A673 (cell line): ENCODE data around the gene ERH. TPM values are rescaled to one million over a fixed set of nuclear protein-coding genes. Genes with fewer than 3 reads are reported as not detected.

Experiments
- BruUV-seq: library from RNA; stranded (reverse); fragments of 400-500 nt; replicated peaks from 2 replicates; lab custom pipeline; 2021; lab: Mats Ljungman, UMichigan
- CTCF ChIA-PET: fragments of 300-600 bp; sonication (Branson Sonifier 250); formaldehyde crosslinking; loops from one replicate; lab custom pipeline; 2022; ENCODE audit warnings: antibody characterized with exemption; lab: Charles Lee
- POLR2A ChIA-PET: fragments of 300-600 bp; sonication (Branson Sonifier 250); formaldehyde crosslinking; loops from one replicate; lab custom pipeline; 2022; ENCODE audit warnings: antibody characterized with exemption; ENCODE audit not compliant: low non-redundant PET; lab: Charles Lee
- DNase-seq: peaks from one replicate; pipeline ENCODE4 v3.0.0-alpha.2; 2015; ENCODE audit warnings: low spot score
- H3K27ac ChIP-seq: fragments of 200-600 bp; sonication (generic); 2 replicates; pipeline ENCODE4 v1.5.1; 2016; ENCODE audit warnings: mixed run types, low read depth, mild to moderate bottlenecking, mixed read lengths, antibody characterized with exemption, low read length; ENCODE audit not compliant: poor library complexity, severe bottlenecking
- H3K27me3 ChIP-seq: fragments of 200-600 bp; sonication (generic); replicated peaks from 2 replicates; pipeline ENCODE4 v1.6.1; 2017; ENCODE audit warnings: mixed run types, low read depth, mild to moderate bottlenecking, mixed read lengths, antibody characterized with exemption, low read length; ENCODE audit not compliant: insufficient read depth, poor library complexity
- H3K36me3 ChIP-seq: fragments of 200-600 bp; sonication (generic); 2 replicates; pipeline ENCODE4 v1.6.1; 2016; ENCODE audit warnings: mixed run types, mild to moderate bottlenecking, mixed read lengths, antibody characterized with exemption, low read length; ENCODE audit not compliant: insufficient read depth, poor library complexity, severe bottlenecking
- H3K4me1 ChIP-seq: fragments of 200-600 bp; sonication (generic); 2 replicates; pipeline ENCODE4 v1.6.1; 2017; ENCODE audit warnings: mixed run types, mild to moderate bottlenecking, mixed read lengths, antibody characterized with exemption, low read length; ENCODE audit not compliant: insufficient read depth, poor library complexity, severe bottlenecking
- H3K4me3 ChIP-seq: fragments of 200-600 bp; sonication (generic); 2 replicates; pipeline ENCODE4 v1.5.1; 2016; ENCODE audit warnings: low read depth, mixed run types, mild to moderate bottlenecking, mixed read lengths, low read length; ENCODE audit not compliant: poor library complexity, severe bottlenecking
- H3K9me3 ChIP-seq: fragments of 200-600 bp; sonication (generic); 2 replicates; pipeline ENCODE4 v1.6.1; 2016; ENCODE audit warnings: mixed run types, low read depth, mild to moderate bottlenecking, mixed read lengths, antibody characterized with exemption, low read length; ENCODE audit not compliant: poor library complexity, severe bottlenecking
- CTCF ChIP-seq: fragments of 300-800, 200-600 bp; sonication (generic); conservative IDR thresholded peaks from 2 replicates; pipeline ENCODE4 v1.5.1; 2017; ENCODE audit warnings: low read depth, mild to moderate bottlenecking, antibody characterized with exemption, low read length, moderate library complexity, mixed read lengths
- EZH2 ChIP-seq: fragments of 200-600 bp; sonication (generic); IDR thresholded peaks from 2 replicates; pipeline ENCODE4 v1.6.1; 2017; ENCODE audit warnings: borderline replicate concordance, low read depth, mild to moderate bottlenecking, mixed read lengths, antibody characterized with exemption, low read length; ENCODE audit not compliant: poor library complexity, severe bottlenecking
- intact Hi-C: fragments of 100-400 bp; cut with micrococcal nuclease; formaldehyde crosslinking; loops from one replicate; pipeline ENCODE4 v1.10.0; 2022; ENCODE audit not compliant: unreplicated experiment
- total RNA-seq: library from RNA; stranded (reverse); gene quantifications from 2 replicates; pipeline ENCODE4 v1.2.3, GENCODE V29; 2021

The ERH gene
- total RNA-seq, 1 experiment from 2014 or later: 472 TPM

- no peaks in the 10 kb centered on the region for H3K4me1 ChIP-seq
- no TSS peak for BruUV-seq
- no peaks in the 10 kb centered on the region for H3K36me3 ChIP-seq
- no peak overlapping the region for H3K27ac ChIP-seq
- no peaks in the 10 kb centered on the region for H3K27me3 ChIP-seq
- intact Hi-C loops: no loop called here
- no peak for DNase-seq
- no peak for TF ChIP-seq EZH2
- ChIA-PET CTCF (no interaction called here), POLR2A (no interaction called here)
- H3K4me3 ChIP-seq: no peak overlapping the region
- no peaks in the 10 kb centered on the region for H3K9me3 ChIP-seq
Observed at GRCh38 chr14:69353168-69353567, 44.9 kb downstream of the ERH start.

GRCh38 chr14:69351911-69352310 is 46.2 kb downstream of the ERH start:
- no peaks in the 10 kb centered on the region for H3K9me3 ChIP-seq
- intact Hi-C loops: no loop called here
- TF ChIP-seq EZH2 (no peak), CTCF (no peak)
- DNase-seq: no peak
- BruUV-seq: no TSS peak
- no peaks in the 10 kb centered on the region for H3K36me3 ChIP-seq
- H3K4me3 ChIP-seq: no peak overlapping the region
- ChIA-PET POLR2A (no interaction called here), CTCF (no interaction called here)
- no peak overlapping the region for H3K27ac ChIP-seq
- H3K27me3 ChIP-seq: no peaks in the 10 kb centered on the region
- no peaks in the 10 kb centered on the region for H3K4me1 ChIP-seq

- intact Hi-C loops: no loop called here
- POLR2A ChIA-PET: no interaction called here
Observed at GRCh38 chr14:69351385-69351784, 46.7 kb downstream of the ERH start.

More at GRCh38 chr14:69351385-69351784, 46.7 kb downstream of the ERH start:
- CTCF ChIA-PET: interaction anchor here (0.5 to 0.6 kb wide), 2 partner anchors 9 to 1925 kb away, joined by 3 to 4 read pairs; no protein-coding TSS in a partner anchor
- BruUV-seq: no TSS peak
- TF ChIP-seq CTCF (no peak), EZH2 (no peak)
- no peaks in the 10 kb centered on the region for H3K4me1 ChIP-seq
- H3K36me3 ChIP-seq: no peaks in the 10 kb centered on the region
- DNase-seq: no peak
- H3K4me3 ChIP-seq: no peak overlapping the region
- H3K27me3 ChIP-seq: no peaks in the 10 kb centered on the region
- no peaks in the 10 kb centered on the region for H3K9me3 ChIP-seq
- H3K27ac ChIP-seq: no peak overlapping the region
